Activated naive CD4-positive, alpha-beta T cell treated with anti-CD3 and anti-CD28 coated beads for 36 hours (primary cell): ENCODE results near the gene EPN2. TPM values are rescaled to one million over a fixed set of nuclear protein-coding genes. Genes with fewer than 3 reads are reported as not detected.

Experiments used
- CTCF ChIA-PET: fragments of 350-600 bp; sonication (Branson Sonifier 250); formaldehyde crosslinking; loops from one replicate; lab custom pipeline; 2021; ENCODE audit warnings: antibody characterized with exemption; lab: Charles Lee
- DNase-seq: peaks from one replicate; pipeline ENCODE4 v3.0.0-alpha.2; 2020
- H3K27ac Mint-ChIP-seq: one replicate; pipeline ENCODE4 v1.8.0; 2021; ENCODE audit warnings: mild to moderate bottlenecking, mixed read lengths
- H3K27me3 Mint-ChIP-seq: one replicate; pipeline ENCODE4 v1.8.0; 2021; ENCODE audit warnings: low read depth, mixed read lengths
- H3K36me3 Mint-ChIP-seq: one replicate; pipeline ENCODE4 v1.8.0; 2021; ENCODE audit warnings: low read depth, mixed read lengths
- H3K4me1 Mint-ChIP-seq: one replicate; pipeline ENCODE4 v1.8.0; 2021; ENCODE audit warnings: low read depth, mixed read lengths
- H3K4me3 Mint-ChIP-seq: one replicate; pipeline ENCODE4 v1.8.0; 2021; ENCODE audit warnings: mild to moderate bottlenecking, moderate library complexity, mixed read lengths
- H3K9me3 Mint-ChIP-seq: one replicate; pipeline ENCODE4 v1.8.0; 2021; ENCODE audit warnings: mixed read lengths
- intact Hi-C: fragments of 100-400 bp; cut with micrococcal nuclease; formaldehyde crosslinking; loops from one replicate; pipeline ENCODE4 v1.15.1; 2023
- total RNA-seq, 2 experiments: library from RNA; stranded (reverse); gene quantifications; one replicate each; pipeline ENCODE4 v1.2.3, GENCODE V29; 2021

The EPN2 gene
- total RNA-seq, 2 experiments from 2014 or later = 5.4 to 5.6 TPM

DNA sequence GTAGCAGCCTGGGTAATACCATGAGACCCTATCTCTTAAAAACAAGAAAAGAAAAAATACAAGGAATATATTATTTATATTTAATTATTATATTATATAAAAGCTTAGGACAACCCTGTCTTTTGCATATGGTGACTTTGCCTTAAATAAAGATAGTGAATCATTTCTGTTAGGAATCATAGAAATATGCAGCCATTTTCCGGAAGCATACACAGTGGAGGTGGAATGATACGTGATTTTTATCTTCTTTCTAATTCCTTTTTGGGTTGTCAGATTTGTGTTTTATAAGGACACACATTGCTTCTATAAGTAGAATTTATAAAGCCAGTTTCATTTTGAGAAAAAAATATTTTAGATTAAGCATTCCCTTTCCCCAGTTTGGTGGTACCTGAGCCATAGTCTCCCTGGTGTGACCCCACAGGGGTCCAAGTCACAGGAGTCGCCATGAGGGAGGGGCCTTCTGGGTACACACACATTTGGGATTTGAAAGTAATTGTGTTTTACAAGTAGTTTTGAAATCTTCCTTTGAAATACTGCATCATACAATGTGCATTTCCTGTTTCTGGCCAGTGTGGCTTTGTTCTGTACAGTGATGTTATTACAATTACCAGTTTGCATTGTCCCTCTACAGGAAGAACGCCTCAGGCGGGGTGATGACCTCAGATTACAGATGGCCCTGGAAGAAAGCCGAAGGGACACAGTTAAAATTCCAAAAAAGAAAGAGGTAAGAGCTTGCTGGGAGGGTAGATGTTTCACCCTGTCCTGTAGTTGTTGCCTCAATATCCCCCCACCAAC, 74.5 kb downstream of the EPN2 start:
- intact Hi-C loops = no loop called here
- CTCF ChIA-PET = no interaction called here
- H3K4me3 Mint-ChIP-seq = no peak overlapping the region
- H3K27me3 Mint-ChIP-seq = peaks cover 35% of the 10 kb centered on the region
- peaks cover 7% of the 10 kb centered on the region for H3K4me1 Mint-ChIP-seq
- H3K9me3 Mint-ChIP-seq = no peaks in the 10 kb centered on the region
- H3K27ac Mint-ChIP-seq = no peak overlapping the region
- DNase-seq = no peak
- H3K36me3 Mint-ChIP-seq = peaks cover 3% of the 10 kb centered on the region

DNA sequence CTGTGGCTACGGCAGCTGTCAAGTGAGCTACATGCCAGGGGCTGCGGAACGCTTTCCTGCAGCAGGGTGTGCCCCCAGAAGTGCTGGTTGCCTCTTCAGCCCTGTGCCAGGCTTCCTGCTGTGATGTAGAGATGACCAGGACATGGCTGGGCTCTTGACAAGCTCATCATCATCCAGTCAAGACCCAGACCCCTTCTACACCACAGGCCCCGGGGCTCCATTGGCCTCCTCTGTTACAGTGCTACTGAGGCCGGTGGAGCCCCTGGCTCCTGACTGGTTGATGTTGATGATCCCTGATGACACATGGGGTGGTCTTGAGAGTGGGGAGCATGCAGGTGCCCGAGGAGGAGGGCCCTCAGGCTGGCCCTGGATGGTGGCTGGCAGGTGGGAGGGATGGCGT, 75.2 kb downstream of the EPN2 start:
- Mint-ChIP-seq H3K27ac (no peak overlapping the region), H3K27me3 (peaks cover 35% of the 10 kb centered on the region), H3K4me3 (no peak overlapping the region), H3K9me3 (no peaks in the 10 kb centered on the region), H3K4me1 (peaks cover 3% of the 10 kb centered on the region), H3K36me3 (peaks cover 3% of the 10 kb centered on the region)
- no peak for DNase-seq
- CTCF ChIA-PET = no interaction called here
- intact Hi-C loops = no loop called here

DNA sequence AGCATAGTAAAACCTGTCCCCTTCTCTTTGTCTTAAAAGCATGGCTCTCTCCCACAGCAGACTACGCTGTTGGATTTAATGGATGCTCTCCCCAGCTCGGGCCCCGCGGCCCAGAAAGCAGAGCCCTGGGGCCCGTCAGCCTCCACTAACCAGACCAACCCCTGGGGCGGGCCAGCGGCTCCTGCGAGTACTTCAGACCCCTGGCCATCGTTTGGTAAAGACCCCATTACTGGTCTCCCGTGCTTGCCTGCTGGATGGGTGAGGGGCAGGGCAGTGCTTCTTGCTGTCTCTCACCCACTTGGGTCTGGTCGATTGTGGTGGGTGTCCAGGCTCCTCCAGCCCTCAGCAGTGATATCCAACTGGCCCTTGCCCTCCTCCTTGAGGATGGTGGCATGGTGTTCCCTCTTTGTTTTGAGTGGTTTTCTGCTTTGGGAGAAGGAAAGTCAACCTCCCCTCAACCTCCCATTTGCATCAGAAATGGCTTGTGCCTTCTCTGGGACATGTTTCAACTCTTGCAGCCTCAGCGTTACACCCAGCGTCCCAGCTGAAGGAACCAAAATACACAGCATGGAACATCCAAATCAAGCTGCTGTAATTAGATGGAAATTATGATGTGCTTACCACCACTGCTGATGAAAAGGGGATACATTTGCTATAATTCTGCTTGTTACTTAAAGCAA, 76.0 kb downstream of the EPN2 start:
- H3K9me3 Mint-ChIP-seq = no peaks in the 10 kb centered on the region
- CTCF ChIA-PET = interaction anchor here (0.8 kb wide), 1 partner anchor 168 kb away, joined by 5 read pairs; no protein-coding TSS in a partner anchor
- intact Hi-C loops = no loop called here
- peaks cover 3% of the 10 kb centered on the region for H3K36me3 Mint-ChIP-seq
- H3K27me3 Mint-ChIP-seq = peaks cover 32% of the 10 kb centered on the region
- no peak overlapping the region for H3K27ac Mint-ChIP-seq
- no peaks in the 10 kb centered on the region for H3K4me1 Mint-ChIP-seq
- DNase-seq = no peak
- H3K4me3 Mint-ChIP-seq = no peak overlapping the region

DNA sequence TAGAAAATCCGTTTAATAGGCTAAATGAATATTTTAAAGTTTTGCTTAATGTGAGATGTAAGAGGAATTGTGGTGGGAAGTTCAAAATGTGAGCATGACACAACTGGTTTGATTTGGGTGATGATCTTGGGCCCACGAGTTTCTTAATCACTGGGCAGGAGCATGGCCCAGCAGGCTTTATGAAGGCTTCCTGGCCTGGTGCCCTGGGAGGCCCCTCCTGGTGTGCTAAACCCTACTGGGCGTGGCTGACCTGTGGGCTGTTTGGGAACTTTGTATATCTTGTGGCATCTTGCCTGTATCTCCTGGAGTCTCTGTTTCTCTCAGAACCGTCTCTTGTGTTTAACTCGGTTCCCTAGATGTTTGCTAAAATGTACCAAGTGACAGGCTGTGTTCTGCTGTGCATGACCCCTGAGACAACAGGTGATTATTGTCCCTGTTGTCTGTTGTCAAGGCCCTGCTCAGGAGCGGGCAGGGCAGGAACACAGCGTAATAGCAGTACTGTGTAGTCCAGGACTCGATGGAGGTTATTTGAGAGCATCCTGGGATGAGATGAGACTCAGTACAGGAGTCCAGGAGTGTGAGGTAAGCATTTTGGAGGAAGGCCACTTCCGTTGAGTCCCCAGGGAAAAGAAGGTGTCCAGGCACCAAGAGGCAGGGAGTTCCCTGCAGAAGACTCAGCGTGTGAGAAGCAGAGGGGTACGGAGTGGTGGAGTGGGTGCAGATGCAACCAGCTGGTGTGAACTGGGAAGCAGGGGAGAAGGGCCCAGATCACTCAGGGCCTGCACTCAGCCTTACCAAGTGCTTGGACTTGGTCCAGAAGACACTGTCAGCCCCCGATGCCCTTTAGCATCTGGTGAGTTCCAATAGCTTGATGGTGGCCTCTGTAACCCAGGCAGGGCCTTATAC, 76.8 kb downstream of the EPN2 start:
- CTCF ChIA-PET = no interaction called here
- Mint-ChIP-seq H3K4me1 (no peaks in the 10 kb centered on the region), H3K9me3 (no peaks in the 10 kb centered on the region), H3K4me3 (no peak overlapping the region), H3K36me3 (peaks cover 3% of the 10 kb centered on the region), H3K27me3 (peaks cover 28% of the 10 kb centered on the region), H3K27ac (no peak overlapping the region)
- no peak for DNase-seq
- intact Hi-C loops = no loop called here

DNA sequence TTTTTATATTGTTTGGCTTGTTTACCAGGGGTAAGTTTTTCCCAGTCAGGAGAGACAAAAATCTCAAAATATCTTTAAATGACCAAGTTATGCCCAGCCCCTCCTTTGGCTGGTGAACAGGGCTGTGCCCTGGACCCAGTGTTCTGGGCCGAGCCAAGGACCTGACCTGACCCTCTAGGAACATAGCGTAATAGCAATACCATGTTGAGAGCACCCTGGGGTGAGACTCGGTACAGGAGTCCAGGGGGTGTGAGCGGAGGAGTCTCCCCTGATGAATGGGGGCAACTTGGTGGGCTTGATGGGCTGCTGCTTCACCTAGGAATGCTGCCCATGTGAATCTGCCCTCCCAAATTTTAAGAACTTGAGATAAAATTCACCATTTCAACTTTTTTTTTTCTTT, 77.9 kb downstream of the EPN2 start:
- no peak for DNase-seq
- no peaks in the 10 kb centered on the region for H3K4me1 Mint-ChIP-seq
- peaks cover 3% of the 10 kb centered on the region for H3K36me3 Mint-ChIP-seq
- peaks cover 18% of the 10 kb centered on the region for H3K27me3 Mint-ChIP-seq
- H3K27ac Mint-ChIP-seq = no peak overlapping the region
- intact Hi-C loops = no loop called here
- CTCF ChIA-PET = no interaction called here
- no peaks in the 10 kb centered on the region for H3K9me3 Mint-ChIP-seq
- H3K4me3 Mint-ChIP-seq = no peak overlapping the region

DNA sequence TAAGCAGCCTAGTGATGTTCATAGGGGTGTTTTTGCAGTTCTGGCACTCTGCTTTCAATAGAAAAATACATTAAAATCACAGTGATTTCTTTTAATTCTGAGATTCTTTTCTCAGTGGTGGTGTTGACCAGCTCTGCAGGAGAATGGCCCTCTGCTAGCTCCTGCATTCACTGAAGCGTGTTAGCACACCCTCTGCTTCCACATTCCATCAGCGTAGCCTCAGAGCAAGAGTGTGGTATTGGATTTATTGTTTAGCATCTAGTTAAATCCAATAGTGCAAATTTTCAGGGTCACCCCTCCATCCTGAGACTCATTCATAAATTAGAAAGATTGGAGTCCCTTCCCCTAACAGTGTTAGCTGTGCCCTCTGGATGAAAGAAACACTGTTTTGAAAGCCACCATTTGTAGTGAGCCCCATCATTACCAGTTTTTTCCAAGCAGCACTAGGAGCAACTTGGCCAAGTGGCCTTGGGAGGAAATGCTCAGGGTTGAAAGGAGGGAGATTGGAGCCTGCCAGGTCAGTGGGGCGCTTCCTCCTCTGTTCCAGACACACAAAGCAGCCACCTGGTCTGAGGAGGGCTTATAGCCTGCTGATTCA, 79.7 kb downstream of the EPN2 start:
- Mint-ChIP-seq H3K36me3 (peaks cover 3% of the 10 kb centered on the region), H3K27me3 (peaks cover 23% of the 10 kb centered on the region), H3K27ac (no peak overlapping the region), H3K9me3 (no peaks in the 10 kb centered on the region), H3K4me3 (no peak overlapping the region), H3K4me1 (no peaks in the 10 kb centered on the region)
- DNase-seq = no peak
- intact Hi-C loops = no loop called here
- CTCF ChIA-PET = no interaction called here

DNA sequence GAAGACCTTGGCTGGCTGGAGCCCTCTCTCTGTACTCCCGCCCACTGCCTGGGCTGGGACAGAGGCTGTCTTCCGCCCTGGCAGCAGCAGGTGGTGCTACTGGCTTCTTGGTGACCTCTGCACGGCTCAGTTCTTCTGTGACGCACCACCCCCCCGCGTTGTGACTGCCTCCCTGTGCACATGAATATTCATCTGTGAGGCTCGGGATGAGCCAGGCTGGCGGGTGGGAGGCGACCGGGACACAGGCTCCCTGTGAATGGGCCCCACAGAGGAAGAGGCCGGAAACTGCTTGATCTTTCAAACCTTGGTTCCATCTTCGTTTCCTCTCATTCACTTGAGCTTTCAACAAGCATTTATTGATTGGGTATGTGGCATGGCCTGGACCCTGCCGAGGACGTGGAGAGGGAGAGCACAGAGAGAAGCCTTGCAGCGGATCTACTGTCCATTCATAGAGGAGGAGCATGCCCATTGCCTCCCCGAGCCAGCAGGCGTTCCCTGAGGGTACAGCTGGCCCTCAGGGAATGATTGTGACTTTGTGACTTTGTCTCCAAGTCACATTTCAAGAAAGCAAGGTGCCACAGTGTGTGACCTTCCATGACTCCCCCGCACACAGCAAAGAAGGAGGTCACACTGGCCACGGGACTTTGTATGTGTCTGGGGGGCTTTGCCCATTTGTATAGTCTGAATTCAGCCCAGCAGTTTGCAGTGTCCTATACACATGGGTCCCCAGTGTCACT, 80.4 kb downstream of the EPN2 start:
- Mint-ChIP-seq H3K4me3 (no peak overlapping the region), H3K27ac (no peak overlapping the region), H3K27me3 (peaks cover 22% of the 10 kb centered on the region), H3K9me3 (no peaks in the 10 kb centered on the region), H3K4me1 (no peaks in the 10 kb centered on the region), H3K36me3 (peaks cover 3% of the 10 kb centered on the region)
- no peak for DNase-seq
- intact Hi-C loops = no loop called here
- CTCF ChIA-PET = interaction anchor here (0.6 kb wide), 1 partner anchor 80 kb away, joined by 3 read pairs; no protein-coding TSS in a partner anchor

DNA sequence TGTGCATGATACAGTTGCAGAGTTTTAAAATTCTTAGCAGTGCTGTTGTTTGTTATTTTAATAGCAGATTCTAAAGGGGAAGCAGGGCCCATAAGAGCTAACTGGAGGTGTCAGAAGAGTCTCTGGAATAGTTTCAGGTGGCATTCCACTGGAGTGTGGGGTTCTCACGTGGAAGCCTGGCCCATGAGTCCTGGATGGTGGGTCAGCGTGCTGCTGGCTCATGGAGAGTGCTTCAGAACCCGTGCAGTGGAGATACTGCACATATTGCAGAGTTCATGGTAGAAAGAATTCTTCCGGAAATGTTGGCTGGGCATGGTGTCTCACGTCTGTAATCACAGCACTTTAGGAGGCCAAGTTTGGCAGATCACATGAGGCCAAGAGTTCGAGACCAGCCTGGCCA, 81.4 kb downstream of the EPN2 start:
- no peak for DNase-seq
- Mint-ChIP-seq H3K36me3 (peaks cover 3% of the 10 kb centered on the region), H3K27me3 (peaks cover 18% of the 10 kb centered on the region), H3K4me3 (no peak overlapping the region), H3K9me3 (no peaks in the 10 kb centered on the region), H3K4me1 (no peaks in the 10 kb centered on the region), H3K27ac (no peak overlapping the region)
- CTCF ChIA-PET = no interaction called here
- intact Hi-C loops = no loop called here

DNA sequence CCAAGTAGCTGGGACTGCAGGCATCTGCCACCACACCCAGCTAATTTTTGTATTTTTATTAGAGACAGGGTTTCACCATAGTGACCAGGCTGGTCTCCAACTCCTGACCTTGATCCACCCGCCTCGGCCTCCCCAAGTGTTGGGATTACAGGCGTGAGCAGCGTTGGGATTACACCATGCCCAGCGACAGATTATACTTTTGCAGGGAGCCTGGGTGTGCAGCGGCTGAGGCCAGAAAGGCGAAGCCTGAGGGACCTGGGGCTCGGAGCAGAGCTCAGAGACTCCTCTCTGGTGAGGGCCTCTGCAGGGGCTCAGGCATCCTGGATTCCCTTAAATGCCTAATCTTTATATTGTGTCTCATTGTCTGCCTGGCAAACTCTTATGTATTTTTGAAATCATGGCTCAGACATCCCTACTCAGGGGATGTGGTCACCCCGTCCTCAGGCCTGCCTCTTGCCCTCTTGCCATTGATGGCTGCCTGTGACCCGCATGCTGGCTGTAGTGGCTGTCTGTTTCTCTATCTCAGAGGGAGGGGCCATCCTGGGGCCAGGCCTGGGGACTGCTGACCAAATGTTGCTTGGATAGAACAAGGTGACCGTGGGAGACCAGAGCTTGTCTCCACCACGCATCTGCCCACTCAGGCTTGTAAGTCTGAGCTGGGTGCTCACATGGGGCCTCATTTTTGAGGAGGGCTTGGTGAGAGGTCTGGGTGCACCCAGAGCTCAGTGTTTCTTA, 82.8 kb downstream of the EPN2 start:
- H3K36me3 Mint-ChIP-seq = no peaks in the 10 kb centered on the region
- no peak for DNase-seq
- no peaks in the 10 kb centered on the region for H3K9me3 Mint-ChIP-seq
- no peaks in the 10 kb centered on the region for H3K4me1 Mint-ChIP-seq
- CTCF ChIA-PET = interaction anchor here (1.4 to 1.6 kb wide), 2 partner anchors 12 to 13 kb away, joined by 3 to 6 read pairs; no protein-coding TSS in a partner anchor
- intact Hi-C loops = no loop called here
- H3K4me3 Mint-ChIP-seq = no peak overlapping the region
- peaks cover 15% of the 10 kb centered on the region for H3K27me3 Mint-ChIP-seq
- no peak overlapping the region for H3K27ac Mint-ChIP-seq

DNA sequence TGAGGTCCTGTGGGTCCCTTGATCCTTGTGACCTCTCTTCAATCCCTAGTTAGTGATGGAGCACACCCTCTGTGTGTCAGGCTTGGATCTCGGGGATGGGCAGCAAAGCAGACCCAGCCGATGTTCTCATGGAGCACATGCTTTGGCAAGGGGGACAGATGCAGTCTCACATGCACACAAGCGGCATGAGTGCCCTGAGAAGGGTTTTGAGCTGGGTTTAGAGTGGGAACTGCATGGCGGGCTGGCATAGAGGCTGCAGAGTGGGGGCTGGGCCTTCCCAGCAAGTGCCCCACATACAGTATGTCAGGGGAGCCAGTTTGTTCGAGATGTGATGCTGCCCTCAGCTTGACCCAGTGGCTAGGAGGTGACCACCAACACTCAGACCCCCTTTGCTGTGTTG, 83.7 kb downstream of the EPN2 start:
- intact Hi-C loops = no loop called here
- Mint-ChIP-seq H3K4me3 (no peak overlapping the region), H3K36me3 (no peaks in the 10 kb centered on the region), H3K27ac (no peak overlapping the region), H3K27me3 (peaks cover 15% of the 10 kb centered on the region), H3K4me1 (no peaks in the 10 kb centered on the region), H3K9me3 (peaks cover 7% of the 10 kb centered on the region)
- DNase-seq = no peak
- CTCF ChIA-PET = interaction anchor here (1.6 to 1.9 kb wide), 2 partner anchors 13 to 14 kb away, joined by 5 to 6 read pairs; no protein-coding TSS in a partner anchor
